GM12801 (cell line): ENCODE data around the gene TSPAN32.

Experiments
- TF ChIP-seq, protein P1 (sequence below): IDR thresholded peaks from one replicate; pipeline ENCODE4 v1.5.1; 2011; ENCODE audit warnings: control low read depth; ENCODE audit not compliant: insufficient read length; ENCODE audit errors: extremely low read depth

TSPAN32 gene

DNA sequence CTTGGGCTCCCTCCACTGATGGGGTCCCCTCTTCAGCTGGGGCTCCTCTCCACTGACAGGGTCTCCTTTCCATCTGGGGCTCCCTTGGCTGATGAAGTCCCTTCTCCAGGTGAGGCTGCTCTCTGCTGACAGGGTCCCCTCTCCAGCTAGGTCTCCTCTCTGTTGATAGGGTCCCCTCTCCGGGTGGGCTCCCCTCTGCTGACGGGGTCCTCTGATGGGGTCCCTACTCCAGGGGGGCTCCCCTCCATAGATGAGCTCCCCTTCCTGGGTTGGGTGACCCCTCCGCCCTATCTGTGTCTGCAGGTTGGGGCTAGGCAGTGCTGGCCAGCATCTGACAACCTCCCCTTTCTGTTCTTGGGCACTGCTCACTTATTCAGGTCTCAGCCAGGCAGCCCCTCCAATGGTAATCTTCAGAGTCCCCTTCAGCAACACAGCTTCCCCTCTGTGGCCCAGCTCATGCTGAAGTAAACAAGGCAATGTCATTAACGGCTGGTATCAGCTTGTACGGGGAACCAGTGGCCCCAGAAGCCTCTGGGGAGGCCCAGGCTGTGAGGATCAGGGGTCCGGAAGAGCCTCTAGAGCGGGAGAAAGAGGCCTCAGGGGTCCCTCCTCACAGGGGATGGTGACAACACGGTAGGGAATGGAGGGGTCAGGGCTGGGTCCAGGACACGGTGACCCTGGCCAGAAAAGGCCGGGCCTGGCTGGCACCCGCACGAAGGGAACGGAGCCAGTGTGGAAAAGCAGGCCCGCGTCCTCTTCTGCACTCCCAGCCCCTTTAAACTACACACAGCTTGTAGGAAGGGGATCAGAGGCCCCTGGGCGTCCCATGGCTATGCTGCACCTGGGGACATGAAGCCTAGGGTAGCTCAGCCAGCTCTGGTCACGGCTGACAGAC lies 65.7 kb downstream of the TSPAN32 start:
- TF ChIP-seq, protein P1, sequence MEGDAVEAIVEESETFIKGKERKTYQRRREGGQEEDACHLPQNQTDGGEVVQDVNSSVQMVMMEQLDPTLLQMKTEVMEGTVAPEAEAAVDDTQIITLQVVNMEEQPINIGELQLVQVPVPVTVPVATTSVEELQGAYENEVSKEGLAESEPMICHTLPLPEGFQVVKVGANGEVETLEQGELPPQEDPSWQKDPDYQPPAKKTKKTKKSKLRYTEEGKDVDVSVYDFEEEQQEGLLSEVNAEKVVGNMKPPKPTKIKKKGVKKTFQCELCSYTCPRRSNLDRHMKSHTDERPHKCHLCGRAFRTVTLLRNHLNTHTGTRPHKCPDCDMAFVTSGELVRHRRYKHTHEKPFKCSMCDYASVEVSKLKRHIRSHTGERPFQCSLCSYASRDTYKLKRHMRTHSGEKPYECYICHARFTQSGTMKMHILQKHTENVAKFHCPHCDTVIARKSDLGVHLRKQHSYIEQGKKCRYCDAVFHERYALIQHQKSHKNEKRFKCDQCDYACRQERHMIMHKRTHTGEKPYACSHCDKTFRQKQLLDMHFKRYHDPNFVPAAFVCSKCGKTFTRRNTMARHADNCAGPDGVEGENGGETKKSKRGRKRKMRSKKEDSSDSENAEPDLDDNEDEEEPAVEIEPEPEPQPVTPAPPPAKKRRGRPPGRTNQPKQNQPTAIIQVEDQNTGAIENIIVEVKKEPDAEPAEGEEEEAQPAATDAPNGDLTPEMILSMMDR: no peak
